GM21381 (cell line): Measurements from ENCODE around the gene LRCH2.
"Not testable (repeated sequence)": the region's sequence is repeated elsewhere in the genome, so short reads cannot be mapped to it uniquely, and the experiment has no call there.

Experiments
- ATAC-seq: cut with Tn5 transposase; IDR thresholded peaks from one replicate; pipeline ENCODE4 v1.9.1; 2021; ENCODE audit warnings: mild to moderate bottlenecking, moderate library complexity; ENCODE audit not compliant: unreplicated experiment

The LRCH2 gene

DNA sequence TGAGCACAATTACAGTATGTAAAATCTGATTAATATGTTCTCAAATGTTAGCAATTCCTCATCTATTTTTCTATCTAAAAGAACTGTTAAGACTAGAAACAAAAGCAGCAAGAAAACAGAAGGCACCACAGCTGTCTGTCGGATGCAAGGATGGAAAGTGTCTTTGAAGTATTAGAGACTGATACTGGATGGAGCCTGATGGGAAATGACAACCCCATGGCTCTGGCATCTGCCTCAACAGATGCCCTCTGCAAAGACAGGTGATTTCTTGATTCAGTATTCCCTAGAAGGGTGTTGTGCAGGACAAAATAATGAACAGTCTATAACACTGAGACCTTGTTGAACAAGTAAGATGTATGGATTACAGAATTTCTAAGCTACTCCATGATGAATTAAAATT is 19.7 kb downstream of the LRCH2 start:
- ATAC-seq: no peak

- ATAC-seq: not testable (repeated sequence)
Measured at GRCh38 chrX:115209547-115209946, 24.3 kb downstream of the LRCH2 start.

- no peak for ATAC-seq
Measured at GRCh38 chrX:115204040-115204439, 29.9 kb downstream of the LRCH2 start.

DNA sequence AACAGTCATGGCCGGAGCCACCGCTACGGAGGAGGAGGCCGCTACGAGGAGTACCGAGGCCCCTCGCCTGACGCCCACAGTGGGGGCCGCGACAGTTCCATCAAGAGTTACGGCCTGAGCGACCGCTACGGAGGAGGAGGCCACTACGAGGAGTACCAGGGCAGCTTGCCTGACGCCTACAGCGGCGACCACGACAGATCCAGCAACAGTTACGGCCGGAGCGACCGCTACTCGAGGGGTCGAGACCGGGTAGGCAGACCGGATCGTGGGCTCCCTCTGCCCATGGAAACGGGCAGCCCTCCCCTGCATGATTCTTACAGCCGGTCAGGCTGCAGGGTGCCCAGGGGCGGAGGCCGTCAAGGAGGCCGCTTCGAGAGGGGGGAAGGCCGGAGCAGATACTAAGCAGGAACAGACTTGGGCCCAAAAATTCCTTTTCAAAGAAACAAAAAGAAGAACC is 41.6 kb downstream of the LRCH2 start:
- ATAC-seq: no peak

DNA sequence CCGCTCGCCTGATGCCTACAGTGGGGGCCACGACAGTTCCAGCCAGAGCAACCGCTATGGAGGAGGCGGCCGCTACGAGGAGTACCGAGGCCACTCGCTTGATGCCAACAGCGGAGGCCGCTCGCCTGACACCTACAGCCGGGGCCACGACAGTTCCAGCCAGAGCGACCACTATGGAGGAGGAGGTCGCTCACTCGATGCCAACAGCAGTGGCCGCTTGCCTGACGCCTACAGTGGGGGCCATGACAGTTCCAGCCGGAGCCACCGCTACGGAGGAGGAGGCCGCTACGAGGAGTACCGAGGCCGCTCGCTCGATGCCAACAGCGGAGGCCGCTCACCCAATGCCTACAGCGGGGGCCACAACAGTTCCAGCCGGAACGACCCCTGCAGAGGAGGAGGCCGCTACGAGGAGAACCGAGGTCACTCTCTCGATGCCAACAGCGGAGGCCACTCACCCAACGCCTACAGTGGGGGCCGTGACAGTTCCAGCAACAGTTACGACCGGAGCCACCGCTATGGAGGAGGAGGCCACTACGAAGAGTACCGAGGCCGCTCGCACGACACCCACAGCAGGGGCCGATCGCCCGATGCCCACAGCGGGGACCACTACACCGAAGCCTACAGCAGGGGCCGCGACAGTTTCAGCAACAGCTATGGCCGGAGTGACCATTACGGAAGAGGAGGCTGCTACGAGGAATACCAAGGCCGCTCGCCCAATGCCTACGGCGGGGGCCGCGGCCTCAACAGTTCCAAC is 42.2 kb downstream of the LRCH2 start:
- no peak for ATAC-seq

GRCh38 chrX:115190636-115191489 is 43.0 kb downstream of the LRCH2 start:
- ATAC-seq: no peak

DNA sequence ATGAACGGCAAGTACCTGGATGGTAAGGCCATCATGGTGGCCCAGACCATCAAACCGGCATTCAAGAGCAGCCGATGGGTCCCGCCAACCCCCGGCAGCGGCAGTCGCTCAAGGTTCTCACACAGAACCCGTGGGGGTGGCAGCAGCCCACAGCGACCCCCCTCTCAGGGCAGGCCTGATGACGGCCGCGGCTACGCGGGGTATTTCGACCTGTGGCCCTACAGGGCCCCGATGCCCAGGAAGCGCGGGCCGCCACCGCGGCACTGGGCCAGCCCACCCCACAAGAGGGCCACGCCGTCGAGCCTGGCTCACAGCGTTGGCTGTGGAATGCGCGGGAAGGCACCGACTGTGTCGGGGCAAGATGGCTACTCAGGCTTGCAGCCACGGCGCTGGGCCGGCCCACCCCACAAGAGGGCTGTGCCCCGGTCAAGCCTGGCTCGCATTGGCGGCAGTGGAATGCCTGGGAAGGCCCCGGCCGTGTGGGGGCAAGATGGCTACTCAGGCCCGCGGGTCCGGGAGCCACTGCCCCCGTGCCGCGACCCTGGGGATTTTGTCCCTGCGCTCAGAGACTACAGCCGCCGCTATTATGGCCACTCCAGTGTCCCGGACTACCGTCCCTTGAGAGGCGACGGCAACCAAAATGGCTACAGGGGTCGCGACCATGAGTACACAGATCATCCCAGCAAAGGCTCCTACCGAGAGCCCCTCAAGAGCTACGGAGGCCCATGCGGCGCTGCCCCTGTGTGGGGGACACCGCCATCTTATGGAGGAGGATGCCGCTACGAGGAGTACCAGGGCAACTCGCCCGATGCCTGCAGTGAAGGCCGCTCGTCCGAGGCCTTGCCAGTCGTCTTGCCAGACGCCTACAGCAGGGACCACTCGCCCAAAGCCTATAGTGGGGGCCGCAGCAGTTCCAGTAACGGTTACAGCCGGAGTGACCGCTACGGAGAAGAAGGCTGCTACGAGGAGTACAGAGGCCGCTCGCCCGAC is 44.0 kb downstream of the LRCH2 start:
- no peak for ATAC-seq

- ATAC-seq: no peak
Measured at GRCh38 chrX:115189110-115189509, 44.8 kb downstream of the LRCH2 start, which contains the start of gene RBMXL3. Gene RBMXL3, plus strand, starts transcription at chrX:115189410. Its CDS starts 32 bp downstream, at chrX:115189442.

DNA sequence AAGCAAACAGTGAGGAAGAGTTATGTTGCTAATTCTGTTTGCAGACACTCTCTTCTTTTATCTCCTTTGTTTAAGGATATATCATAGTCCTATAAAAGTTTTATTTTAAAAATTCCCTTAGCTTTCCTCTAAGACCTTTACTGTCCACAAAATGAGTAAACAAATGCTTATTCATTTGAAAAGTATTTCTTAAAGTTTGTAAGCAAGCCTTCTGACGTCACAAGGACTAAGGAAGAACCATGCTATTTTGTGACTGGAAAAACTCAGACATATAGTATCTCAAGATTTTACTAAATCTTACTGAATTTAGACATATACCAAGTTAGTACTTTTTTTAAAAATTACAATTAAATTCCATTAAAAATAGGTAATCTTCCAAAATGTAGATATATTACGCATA is 49.9 kb downstream of the LRCH2 start:
- ATAC-seq: no peak

DNA sequence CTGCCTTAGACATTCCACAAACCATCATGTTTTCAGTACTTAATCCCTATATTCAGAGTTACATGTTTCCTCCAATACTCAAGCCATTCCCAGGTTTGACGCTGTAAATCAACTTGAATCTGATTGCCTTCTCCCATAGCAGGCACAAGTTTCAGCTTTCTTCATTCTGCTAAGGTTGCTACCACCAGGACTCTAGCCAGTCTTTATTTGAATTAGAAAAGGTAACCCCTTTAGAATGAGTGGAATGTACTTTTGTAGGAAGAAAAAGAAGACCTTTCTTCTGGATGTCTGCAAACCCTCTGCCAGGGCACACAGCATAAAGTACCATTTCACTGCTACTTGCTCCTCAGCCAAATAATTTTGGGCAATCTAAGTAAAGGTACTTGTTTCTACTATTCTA is 55.4 kb downstream of the LRCH2 start:
- ATAC-seq: no peak

DNA sequence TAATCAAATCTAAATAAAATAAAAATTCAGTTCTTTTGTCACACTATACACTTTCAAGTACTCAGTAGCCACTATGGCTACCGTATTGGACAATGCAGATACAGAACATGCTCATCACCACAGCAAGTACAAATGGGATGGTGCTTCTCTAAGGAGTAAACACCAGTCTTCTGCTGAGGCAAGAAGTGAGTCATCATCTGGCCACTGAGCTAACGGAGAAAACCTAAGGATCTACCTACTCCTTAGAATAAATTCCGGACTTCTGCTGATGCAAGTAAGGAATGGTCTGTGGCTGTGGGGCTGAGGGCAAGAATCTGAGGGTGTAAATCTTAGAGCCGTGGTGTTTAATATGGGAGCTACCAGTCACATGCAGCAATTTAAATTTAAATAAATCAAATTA is 56.0 kb downstream of the LRCH2 start:
- no peak for ATAC-seq

GRCh38 chrX:115174548-115174947 is 59.3 kb downstream of the LRCH2 start:
- ATAC-seq: no peak

DNA sequence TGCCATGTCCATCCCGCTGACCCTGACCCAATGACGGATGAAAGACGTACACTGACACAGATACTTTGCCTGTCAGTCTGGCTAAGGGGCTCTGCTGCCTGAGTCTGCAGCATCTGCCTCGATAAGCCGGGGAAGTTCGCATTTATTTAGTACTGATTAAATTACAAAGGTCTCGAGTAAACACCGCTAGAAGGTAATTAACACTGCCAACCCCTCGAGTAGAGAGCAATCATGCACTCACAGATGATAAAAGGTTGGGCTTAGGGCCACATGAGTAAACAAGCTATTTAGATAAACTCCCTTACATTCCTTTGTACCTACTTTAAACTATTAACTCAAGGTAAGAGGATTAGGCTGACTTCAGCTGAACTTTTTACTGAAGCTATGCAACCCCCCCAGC is 60.7 kb downstream of the LRCH2 start:
- no peak for ATAC-seq

DNA sequence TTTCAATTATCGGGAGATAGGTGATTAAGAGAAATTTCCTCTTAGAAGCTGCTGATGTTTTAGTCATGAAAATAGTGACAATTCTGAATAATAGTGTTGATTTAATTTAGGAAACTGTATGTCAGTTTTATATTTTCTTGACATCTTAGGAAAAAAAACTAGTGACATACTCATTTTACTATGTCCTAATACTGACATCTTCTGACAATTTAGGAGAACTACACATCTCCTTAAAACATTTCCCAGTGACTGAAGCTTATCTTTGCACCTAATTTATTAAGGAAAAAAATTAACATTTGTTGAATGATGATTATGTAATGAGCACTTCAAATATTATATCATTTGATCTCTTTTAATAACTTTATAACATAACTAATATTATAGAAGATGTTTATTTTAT is 86.7 kb downstream of the LRCH2 start:
- no peak for ATAC-seq

- no peak for ATAC-seq
Measured at GRCh38 chrX:115142057-115142456, 91.8 kb downstream of the LRCH2 start.

GRCh38 chrX:115138040-115138439 is 95.9 kb downstream of the LRCH2 start:
- no peak for ATAC-seq

- ATAC-seq: no peak
Measured at GRCh38 chrX:115134382-115134781, 99.5 kb downstream of the LRCH2 start.

DNA sequence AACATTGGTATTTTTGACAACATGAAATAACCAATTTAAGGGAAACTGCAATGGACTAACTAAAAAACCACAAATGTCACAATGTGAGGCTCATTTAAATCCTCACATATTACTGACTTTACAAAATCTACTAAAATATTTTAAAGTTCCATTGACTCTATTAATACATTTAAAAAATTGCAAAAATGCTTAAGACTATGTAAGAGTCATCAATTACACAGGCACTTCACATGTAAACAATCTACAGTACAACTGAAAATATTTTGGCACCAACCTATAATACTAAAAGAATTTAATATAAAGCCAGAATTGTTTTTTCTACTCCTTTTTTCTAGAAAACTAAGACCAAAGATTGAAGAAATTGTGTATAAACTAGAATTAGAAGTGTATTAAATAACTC is 121.5 kb downstream of the LRCH2 start:
- ATAC-seq: no peak

GRCh38 chrX:115098897-115099296 is 135.0 kb downstream of the LRCH2 start:
- ATAC-seq: no peak

DNA sequence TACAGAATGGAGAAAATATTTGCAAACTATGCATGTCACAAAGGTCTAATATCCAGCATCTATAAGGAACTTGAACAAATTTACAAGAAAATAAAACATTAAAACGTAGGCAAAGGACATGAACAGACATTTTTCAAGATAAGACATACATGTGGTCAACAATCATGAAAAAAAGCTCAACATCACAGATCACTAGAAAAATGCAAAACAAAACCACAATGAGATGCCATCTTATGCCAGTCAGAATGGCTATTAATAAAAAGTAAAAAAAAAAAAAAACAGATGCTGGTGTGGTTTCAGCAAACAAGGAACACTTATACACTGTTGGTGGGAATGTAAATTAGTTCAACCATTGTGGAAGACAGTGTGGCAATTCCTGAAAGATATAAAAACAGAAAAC is 140.7 kb downstream of the LRCH2 start:
- no peak for ATAC-seq

- ATAC-seq: no peak
Measured at GRCh38 chrX:115089419-115089818, 144.5 kb downstream of the LRCH2 start.
